Trophoblast cell (in vitro differentiated cells and primary cell): ENCODE measurements around the gene CNST.

Experiments
- DNase-seq, 2 donors: peaks; one replicate each; pipeline ENCODE4 v3.0.0-alpha.2; 2016
- H2AFZ ChIP-seq: 2 replicates; pipeline ENCODE4 v1.6.1; 2013; ENCODE audit warnings: low read length, moderate library complexity, mild to moderate bottlenecking; ENCODE audit not compliant: insufficient read depth, poor library complexity
- H2AK5ac ChIP-seq: 2 replicates; pipeline ENCODE4 v1.6.1; 2013; ENCODE audit warnings: mild to moderate bottlenecking, low read length
- H2BK120ac ChIP-seq: 2 replicates; pipeline ENCODE4 v1.6.1; 2013; ENCODE audit warnings: low read length, mild to moderate bottlenecking, moderate library complexity; ENCODE audit not compliant: insufficient read depth, poor library complexity
- H2BK12ac ChIP-seq: 2 replicates; pipeline ENCODE4 v1.6.1; 2013; ENCODE audit warnings: mild to moderate bottlenecking, low read length, moderate library complexity
- H2BK5ac ChIP-seq: 2 replicates; pipeline ENCODE4 v1.6.1; 2013; ENCODE audit warnings: low read length, low read depth, moderate library complexity, mild to moderate bottlenecking; ENCODE audit not compliant: poor library complexity
- H3K14ac ChIP-seq: 2 replicates; pipeline ENCODE4 v1.6.1; 2013; ENCODE audit warnings: mild to moderate bottlenecking, low read length
- H3K18ac ChIP-seq: 2 replicates; pipeline ENCODE4 v1.6.1; 2013; ENCODE audit warnings: mild to moderate bottlenecking, low read length
- H3K23ac ChIP-seq: 2 replicates; pipeline ENCODE4 v1.6.1; 2013; ENCODE audit warnings: low read length
- H3K27ac ChIP-seq: 2 replicates; pipeline ENCODE4 v1.5.1; 2013; ENCODE audit warnings: low read depth, mild to moderate bottlenecking, inconsistent platforms, low read length, moderate library complexity
- H3K27me3 ChIP-seq: 2 replicates; pipeline ENCODE4 v1.6.1; 2013; ENCODE audit warnings: inconsistent platforms, mild to moderate bottlenecking, low read length, moderate library complexity; ENCODE audit not compliant: insufficient read depth
- H3K36me3 ChIP-seq, 2 experiments: 1 replicate in 1 of 2; 2 replicates in 1 of 2; pipeline ENCODE4 v1.6.1; 2013; ENCODE audit warnings: low read length in 2 of 2, mild to moderate bottlenecking in 2 of 2, moderate library complexity in 1 of 2; ENCODE audit not compliant: insufficient read depth in 2 of 2, control insufficient read depth in 1 of 2
- H3K4ac ChIP-seq: 2 replicates; pipeline ENCODE4 v1.6.1; 2013; ENCODE audit warnings: low read depth, mild to moderate bottlenecking, low read length, moderate library complexity
- H3K4me1 ChIP-seq, 2 experiments: 1 replicate in 1 of 2; 2 replicates in 1 of 2; pipeline ENCODE4 v1.6.1; 2013; ENCODE audit warnings: low read length in 2 of 2, mild to moderate bottlenecking in 2 of 2, moderate library complexity in 1 of 2; ENCODE audit not compliant: insufficient read depth in 2 of 2, control insufficient read depth in 1 of 2
- H3K4me2 ChIP-seq: 2 replicates; pipeline ENCODE4 v1.6.1; 2013; ENCODE audit warnings: inconsistent platforms, mild to moderate bottlenecking, low read length, moderate library complexity
- H3K4me3 ChIP-seq: 2 replicates; pipeline ENCODE4 v1.5.1; 2013; ENCODE audit warnings: mild to moderate bottlenecking, low read depth, low read length, inconsistent platforms
- H3K79me1 ChIP-seq: one replicate; pipeline ENCODE4 v1.6.1; 2013; ENCODE audit warnings: low read length
- H3K79me2 ChIP-seq: 2 replicates; pipeline ENCODE4 v1.6.1; 2013; ENCODE audit warnings: low read length, mild to moderate bottlenecking; ENCODE audit not compliant: control insufficient read depth, insufficient read depth, poor library complexity
- H3K9ac ChIP-seq: 2 replicates; pipeline ENCODE4 v1.6.1; 2013; ENCODE audit warnings: mild to moderate bottlenecking, low read length
- H3K9me3 ChIP-seq: 2 replicates; pipeline ENCODE4 v1.6.1; 2013; ENCODE audit warnings: low read depth, mild to moderate bottlenecking, control low read depth, inconsistent platforms, low read length; ENCODE audit not compliant: insufficient read depth
- H4K12ac ChIP-seq: 2 replicates; pipeline ENCODE4 v1.6.1; 2013; ENCODE audit warnings: low read depth, mild to moderate bottlenecking, low read length, moderate library complexity
- H4K8ac ChIP-seq: 2 replicates; pipeline ENCODE4 v1.6.1; 2013; ENCODE audit warnings: low read depth, mild to moderate bottlenecking, low read length, moderate library complexity
- H4K91ac ChIP-seq: one replicate; pipeline ENCODE4 v1.6.1; 2013; ENCODE audit warnings: low read depth, mild to moderate bottlenecking, low read length, moderate library complexity
- WGBS: extraction: QIAGEN DNeasy Blood & Tissue Kit; methylation state at CpG from one replicate; pipeline ENCODE4 v1.1.7; 2013; ENCODE audit warnings: missing lambda C conversion rate; ENCODE audit not compliant: insufficient read length, insufficient coverage; ENCODE audit errors: extremely low coverage; 5-methylcytosine and 5-hydroxymethylcytosine counted together

CNST gene

DNA sequence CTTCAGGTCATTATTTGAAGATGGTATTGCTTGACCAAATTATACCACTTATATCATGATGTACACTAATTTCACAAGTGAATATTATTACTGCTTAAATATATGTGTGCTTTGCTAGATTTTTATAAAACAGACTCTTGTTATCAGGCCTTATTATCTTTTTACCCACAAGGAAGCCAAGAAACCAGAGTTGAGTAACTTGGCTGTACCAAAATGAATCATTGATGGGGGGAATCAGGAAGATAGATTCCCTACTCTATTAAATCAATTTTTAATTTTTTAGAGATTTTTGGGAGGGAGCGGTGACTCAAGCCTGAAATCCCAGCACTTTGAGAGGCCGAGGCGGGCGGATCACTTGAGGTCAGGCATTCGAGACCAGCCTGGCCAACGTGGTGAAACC lies 141.9 kb downstream of the CNST start:
- H3K23ac ChIP-seq: no peak overlapping the region
- peaks cover 2% of the 10 kb centered on the region for H3K79me1 ChIP-seq
- no peak overlapping the region for H4K91ac ChIP-seq
- H3K14ac ChIP-seq: no peak overlapping the region
- H3K4me2 ChIP-seq: no peak overlapping the region
- no peak overlapping the region for H3K18ac ChIP-seq
- H4K8ac ChIP-seq: no peak overlapping the region
- no peak overlapping the region for H2AFZ ChIP-seq
- no peak overlapping the region for H2BK12ac ChIP-seq
- H3K27ac ChIP-seq: no peak overlapping the region
- H2BK120ac ChIP-seq: no peak overlapping the region
- no peak for DNase-seq
- no peaks in the 10 kb centered on the region for H3K36me3 ChIP-seq
- no peaks in the 10 kb centered on the region for H3K27me3 ChIP-seq
- H3K9ac ChIP-seq: no peak overlapping the region
- H3K4me3 ChIP-seq: no peak overlapping the region
- no peak overlapping the region for H3K4ac ChIP-seq
- no peaks in the 10 kb centered on the region for H3K79me2 ChIP-seq
- no peak overlapping the region for H4K12ac ChIP-seq
- peaks cover 0 to 5% of the 10 kb centered on the region in 2 experiments for H3K4me1 ChIP-seq
- H3K9me3 ChIP-seq: peaks cover 4% of the 10 kb centered on the region
- no peak overlapping the region for H2BK5ac ChIP-seq
- H2AK5ac ChIP-seq: no peak overlapping the region
- no CpG with 5 or more reads among the region's 6 CpGs for whole genome bisulfite sequencing

- WGBS: no CpG with 5 or more reads among the region's 4 CpGs
- Histone ChIP-seq H3K4me2 (no peak overlapping the region), H2BK5ac (no peak overlapping the region), H3K18ac (no peak overlapping the region), H4K91ac (no peak overlapping the region), H4K8ac (no peak overlapping the region), H3K4me3 (no peak overlapping the region), H2BK12ac (no peak overlapping the region), H3K23ac (no peak overlapping the region), H3K4ac (no peak overlapping the region), H3K9ac (no peak overlapping the region), H2AFZ (no peak overlapping the region), H3K79me1 (peaks cover 2% of the 10 kb centered on the region), H3K27me3 (no peaks in the 10 kb centered on the region), H2AK5ac (no peak overlapping the region), H3K14ac (no peak overlapping the region), H3K79me2 (no peaks in the 10 kb centered on the region), H3K4me1 (peaks cover 0 to 5% of the 10 kb centered on the region in 2 experiments), H4K12ac (no peak overlapping the region), H3K36me3 (no peaks in the 10 kb centered on the region), H3K27ac (no peak overlapping the region), H2BK120ac (no peak overlapping the region), H3K9me3 (peaks cover 6% of the 10 kb centered on the region)
- DNase-seq: no peak
These were observed 142.9 kb downstream of the CNST start for GRCh38 chr1:246709196-246709595.

GRCh38 chr1:246709835-246710234 lies 143.6 kb downstream of the CNST start:
- DNase-seq: no peak
- H3K18ac ChIP-seq: no peak overlapping the region
- no peak overlapping the region for H4K8ac ChIP-seq
- H3K14ac ChIP-seq: no peak overlapping the region
- H3K9me3 ChIP-seq: peaks cover 6% of the 10 kb centered on the region
- no peak overlapping the region for H4K12ac ChIP-seq
- no peak overlapping the region for H3K4me2 ChIP-seq
- peaks cover 2% of the 10 kb centered on the region for H3K79me1 ChIP-seq
- WGBS: no CpG with 5 or more reads among the region's 2 CpGs
- H2AFZ ChIP-seq: no peak overlapping the region
- no peaks in the 10 kb centered on the region for H3K36me3 ChIP-seq
- H3K4me1 ChIP-seq: peaks cover 0 to 5% of the 10 kb centered on the region in 2 experiments
- H3K4ac ChIP-seq: no peak overlapping the region
- H3K4me3 ChIP-seq: no peak overlapping the region
- no peak overlapping the region for H3K27ac ChIP-seq
- H3K23ac ChIP-seq: no peak overlapping the region
- H2BK120ac ChIP-seq: no peak overlapping the region
- no peak overlapping the region for H3K9ac ChIP-seq
- H2BK5ac ChIP-seq: no peak overlapping the region
- no peak overlapping the region for H4K91ac ChIP-seq
- H2BK12ac ChIP-seq: no peak overlapping the region
- H3K27me3 ChIP-seq: no peaks in the 10 kb centered on the region
- H3K79me2 ChIP-seq: no peaks in the 10 kb centered on the region
- H2AK5ac ChIP-seq: no peak overlapping the region

DNA sequence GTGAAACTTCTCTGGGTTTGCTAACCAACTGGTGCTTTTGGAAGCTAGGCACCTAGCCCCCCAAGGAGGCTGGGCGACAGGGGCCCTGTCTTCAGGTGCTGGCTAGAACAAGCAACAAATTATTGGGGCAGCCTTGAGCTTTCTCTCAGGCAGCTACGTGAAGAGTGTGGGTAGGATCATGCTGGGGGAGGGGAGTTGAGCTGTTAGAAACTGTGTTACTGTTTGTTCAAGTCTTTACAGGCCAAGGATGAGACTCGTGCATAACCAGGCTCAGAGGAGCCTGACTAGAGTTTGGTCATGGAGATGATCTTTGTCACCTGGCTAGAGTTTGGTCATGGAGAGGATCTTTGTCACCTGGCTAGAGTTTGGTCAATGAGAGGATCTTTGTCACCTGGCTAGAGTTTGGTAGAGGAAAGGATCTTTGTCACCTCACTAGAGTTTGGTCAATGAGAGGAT lies 145.3 kb downstream of the CNST start:
- Histone ChIP-seq H3K79me2 (no peaks in the 10 kb centered on the region), H2BK12ac (no peak overlapping the region), H3K27ac (no peak overlapping the region), H3K4me1 (no peaks in the 10 kb centered on the region), H3K14ac (no peak overlapping the region), H4K12ac (no peak overlapping the region), H3K4me3 (no peak overlapping the region), H3K36me3 (no peaks in the 10 kb centered on the region), H3K27me3 (no peaks in the 10 kb centered on the region), H3K4me2 (no peak overlapping the region), H2AK5ac (no peak overlapping the region), H4K91ac (no peak overlapping the region), H2BK120ac (no peak overlapping the region), H3K18ac (no peak overlapping the region), H4K8ac (no peak overlapping the region), H3K4ac (no peak overlapping the region), H2AFZ (no peak overlapping the region), H3K9ac (no peak overlapping the region), H3K9me3 (peaks cover 6% of the 10 kb centered on the region), H3K23ac (no peak overlapping the region), H3K79me1 (no peaks in the 10 kb centered on the region), H2BK5ac (no peak overlapping the region)
- DNase-seq: no peak
- no CpG with 5 or more reads among the region's 3 CpGs for WGBS
